ENCODE data around the gene SLC7A14.

GRCh38 chr3:170635385-170635735, 49.5 kb upstream of the SLC7A14 start:
- no peak for TF ChIP-seq POLR2A (IDR thresholded peaks at IDR 0.05; ENCODE audit: low read depth, low read length)
- TF ChIP-seq POLR2AphosphoS5 (IDR thresholded peaks at IDR 0.05; ENCODE audit: low read depth, low read length): no peak
- no peak for TF ChIP-seq TAF1 (IDR thresholded peaks at IDR 0.05; ENCODE audit: borderline replicate concordance, low read depth, low read length)
